SHP77 (cell line): ENCODE results near the gene STOX2.
"Not testable (repeated sequence)": the region's sequence is repeated elsewhere in the genome, so short reads cannot be mapped to it uniquely, and the experiment has no call there.

Source experiments
- DNase-seq, 2 experiments: peaks; one replicate each; lab custom pipeline; 2025; lab: John Stamatoyannopoulos, UW

STOX2 gene

GRCh38 chr4:183935355-183936005 lies 30.4 kb downstream of the STOX2 start:
- no peak for DNase-seq

- DNase-seq: no peak
These were observed 30.9 kb downstream of the STOX2 start for GRCh38 chr4:183936047-183936446.

- DNase-seq: no peak
These were observed 31.7 kb downstream of the STOX2 start for GRCh38 chr4:183936574-183937345.

- no peak for DNase-seq
These were observed 35.8 kb downstream of the STOX2 start for GRCh38 chr4:183940864-183941263.

DNA sequence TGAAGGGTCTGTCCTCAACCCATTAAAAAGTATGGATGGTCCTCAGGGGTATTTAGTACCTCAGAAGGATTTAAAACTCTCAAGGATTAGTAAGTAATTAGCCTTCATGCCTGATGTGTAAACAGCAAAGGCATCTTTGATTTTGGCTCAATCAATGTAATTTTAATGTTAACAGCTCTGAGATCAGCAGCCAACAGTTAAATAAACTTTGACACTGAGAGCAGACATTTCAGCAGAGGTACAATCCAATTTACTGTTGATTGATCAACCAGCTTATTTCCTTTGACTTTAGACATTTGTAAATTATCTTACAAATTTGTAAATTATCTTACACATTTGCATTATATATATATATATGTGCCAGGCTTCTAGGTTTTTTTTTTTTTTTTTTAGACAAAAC lies 36.9 kb downstream of the STOX2 start:
- DNase-seq: no peak

GRCh38 chr4:183945741-183946140 lies 40.6 kb downstream of the STOX2 start:
- no peak for DNase-seq

- DNase-seq: no peak
These were observed 45.4 kb downstream of the STOX2 start for GRCh38 chr4:183950536-183950935.

DNA sequence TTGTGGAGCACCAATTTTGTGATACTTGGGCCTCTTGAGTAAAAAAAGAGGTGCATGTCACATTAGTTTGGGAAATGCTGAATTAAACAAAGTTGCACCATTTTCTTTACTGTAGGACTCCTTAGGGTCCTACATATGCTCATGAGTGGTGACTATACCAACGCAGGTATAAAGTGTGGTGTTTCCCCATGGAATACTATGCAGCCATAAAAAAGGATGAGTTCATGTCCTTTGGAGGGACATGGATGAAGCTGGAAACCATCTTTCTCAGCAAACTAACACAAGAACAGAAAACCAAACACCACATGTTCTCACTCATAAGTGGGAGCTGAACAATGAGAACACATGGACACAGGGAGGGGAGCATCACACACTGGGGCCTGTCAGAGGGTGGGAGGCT lies 47.5 kb downstream of the STOX2 start:
- not testable (repeated sequence) for DNase-seq

DNA sequence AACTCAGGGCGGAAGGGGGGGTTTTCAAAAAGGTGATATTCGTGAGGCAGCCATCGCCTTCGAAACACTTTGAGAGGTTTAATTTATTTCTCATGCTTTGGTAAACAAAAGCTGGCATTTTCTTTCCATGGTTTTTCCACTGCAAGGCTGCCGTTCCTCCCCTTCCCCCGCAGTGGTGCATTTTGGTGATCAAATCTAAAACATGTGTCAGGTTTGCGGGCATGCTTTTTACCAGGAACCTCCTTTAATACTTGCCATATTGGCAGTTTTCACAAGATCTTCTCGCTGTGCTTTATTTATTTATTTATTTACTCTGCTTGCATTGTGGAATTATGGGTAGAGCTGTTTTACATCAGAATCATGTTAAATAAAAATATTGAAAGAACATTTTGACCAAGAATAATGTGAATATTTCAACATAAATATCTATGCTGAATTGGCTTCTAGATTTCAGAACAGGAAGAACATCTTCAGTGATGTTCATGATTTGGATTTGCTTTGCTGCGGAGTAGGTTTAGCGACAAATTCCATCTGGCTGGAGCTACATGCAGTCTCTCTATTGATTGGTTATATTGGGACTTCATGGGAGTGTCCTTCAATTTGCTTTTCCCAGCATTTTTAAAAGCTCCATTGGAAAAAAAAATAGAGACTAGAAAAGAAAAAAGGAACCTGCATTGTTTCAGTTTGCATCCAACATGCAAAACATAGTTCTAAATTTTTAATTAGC lies 54.4 kb downstream of the STOX2 start:
- DNase-seq: no peak

DNA sequence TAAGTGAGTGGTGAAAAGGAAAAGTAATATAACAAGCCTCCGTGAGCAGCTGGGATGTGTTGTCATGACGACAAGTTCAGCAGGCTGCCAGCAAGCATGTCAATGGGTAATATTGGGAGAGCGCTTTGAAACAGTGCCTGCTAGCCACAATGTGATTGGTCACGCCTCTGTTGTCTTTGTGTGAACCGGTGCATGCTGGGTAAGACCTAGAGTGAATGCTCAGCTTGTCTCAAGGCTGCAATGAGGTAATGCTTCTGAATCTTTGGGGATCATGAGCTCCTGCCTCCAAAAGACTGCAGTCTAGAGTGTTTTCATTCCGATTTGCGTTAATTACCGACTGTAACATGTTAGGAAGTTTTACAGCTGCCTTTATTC lies 54.9 kb downstream of the STOX2 start:
- DNase-seq: peak in 1 of 2 experiments; percentile 3

DNA sequence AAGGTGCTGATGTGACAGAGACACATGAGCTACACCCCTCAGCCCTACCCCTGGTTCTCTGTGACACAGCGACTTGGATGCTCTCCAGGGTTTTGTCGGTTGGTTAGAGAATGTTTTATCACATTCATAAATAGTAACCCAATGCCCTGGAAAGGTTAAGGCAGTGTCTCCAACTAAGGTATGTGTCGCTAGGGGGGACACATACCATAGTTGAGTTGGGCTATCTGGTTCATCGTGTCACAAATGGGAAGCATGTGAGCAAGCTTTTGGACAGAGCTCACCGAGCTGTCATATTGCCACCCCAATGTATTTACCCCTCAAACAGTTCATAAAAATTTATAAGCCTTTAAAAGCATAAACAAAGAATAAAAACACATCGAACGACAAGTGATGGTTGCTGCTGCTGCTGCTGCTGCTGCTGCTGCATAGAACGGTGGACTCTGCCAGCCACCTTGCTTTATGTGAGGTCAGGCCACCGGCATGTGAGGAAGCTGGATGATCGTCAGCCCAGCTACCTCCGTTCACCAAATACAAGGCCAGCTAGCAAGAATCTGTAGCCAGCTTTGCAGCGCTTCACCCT lies 55.9 kb downstream of the STOX2 start:
- no peak for DNase-seq

- DNase-seq: no peak
These were observed 56.7 kb downstream of the STOX2 start for GRCh38 chr4:183961795-183962194.

DNA sequence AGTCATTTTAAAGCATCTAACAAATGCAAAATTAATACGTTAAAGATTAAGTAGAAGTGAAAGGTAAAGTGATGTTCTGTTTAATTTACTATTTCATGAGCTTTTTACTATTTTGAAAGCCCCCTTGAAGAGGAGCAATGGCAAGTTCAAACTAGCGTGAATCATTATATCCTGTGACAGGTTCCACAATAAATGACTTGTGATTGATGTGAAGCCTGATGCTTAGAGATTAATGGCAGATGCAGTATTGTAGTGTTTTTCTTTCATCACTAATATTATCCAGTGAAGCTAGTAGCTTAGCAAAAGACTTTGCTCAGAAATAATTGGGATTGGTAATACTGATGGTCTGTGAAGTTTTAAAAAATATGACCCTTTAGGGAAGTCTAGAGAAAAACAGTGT lies 57.3 kb downstream of the STOX2 start:
- DNase-seq: no peak

GRCh38 chr4:183966371-183966770 lies 61.3 kb downstream of the STOX2 start:
- no peak for DNase-seq

GRCh38 chr4:183967266-183967665 lies 62.2 kb downstream of the STOX2 start:
- DNase-seq: no peak

GRCh38 chr4:183968502-183968901 lies 63.4 kb downstream of the STOX2 start:
- no peak for DNase-seq

DNA sequence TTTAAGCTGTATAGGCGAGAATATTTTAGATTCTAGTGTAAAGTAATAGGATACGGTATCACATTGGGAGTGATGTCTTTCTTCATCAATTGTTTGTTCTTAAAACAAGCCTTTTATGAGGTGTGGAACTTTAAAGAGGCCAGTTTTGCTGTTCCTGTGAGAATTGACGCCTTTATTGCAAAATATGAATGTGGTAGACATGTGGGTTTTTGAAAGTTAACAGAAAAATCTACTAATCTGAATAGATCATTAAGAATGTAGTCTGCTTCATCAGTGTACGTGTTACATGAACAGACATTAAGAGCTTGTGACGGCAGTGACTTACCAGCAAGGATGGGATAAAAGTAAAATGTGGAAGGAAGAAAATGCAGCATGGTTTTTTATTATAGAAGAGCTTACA lies 63.8 kb downstream of the STOX2 start:
- no peak for DNase-seq

DNA sequence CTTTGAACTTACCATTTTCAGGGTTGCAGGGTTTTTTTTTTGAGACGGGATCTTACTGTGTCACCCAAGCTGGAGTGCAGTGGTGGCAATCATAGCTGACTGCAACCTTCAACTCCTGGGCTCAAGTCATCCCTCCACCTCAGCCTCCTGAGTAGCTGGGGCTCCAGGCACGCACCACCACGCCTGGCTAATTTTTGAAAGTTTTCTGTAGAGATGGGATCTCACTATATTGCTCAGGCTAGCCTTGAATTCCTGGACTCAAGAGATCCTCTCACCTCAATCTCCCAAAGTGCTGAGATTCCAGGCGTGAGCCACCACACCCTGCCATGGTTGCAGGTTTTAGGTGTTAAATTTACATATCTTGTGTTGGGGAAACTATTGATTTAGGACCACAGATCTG lies 64.5 kb downstream of the STOX2 start:
- DNase-seq: no peak

- DNase-seq: no peak
These were observed 66.9 kb downstream of the STOX2 start for GRCh38 chr4:183971929-183972490.

- no peak for DNase-seq
These were observed 72.6 kb downstream of the STOX2 start for GRCh38 chr4:183977707-183978106.

GRCh38 chr4:183984566-183984965 lies 79.5 kb downstream of the STOX2 start:
- DNase-seq: no peak

DNA sequence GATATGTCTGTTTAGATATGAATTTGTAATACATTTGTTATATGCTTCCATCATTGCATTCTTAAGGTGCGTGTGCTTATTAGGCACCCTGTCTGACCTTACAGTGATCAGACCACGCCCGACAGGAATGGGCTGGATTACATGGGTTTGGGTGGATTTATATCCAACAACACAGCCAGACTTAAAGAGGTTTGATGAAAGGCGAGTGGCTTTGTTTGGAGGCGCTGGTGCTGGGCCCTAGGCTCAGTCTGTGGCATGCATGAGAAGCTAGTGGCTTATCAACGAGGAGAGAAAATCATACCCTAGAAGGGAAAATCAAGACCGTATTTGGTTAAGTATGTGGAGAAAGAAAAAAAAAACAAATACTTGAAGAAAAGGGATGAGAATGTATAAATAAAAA lies 80.7 kb downstream of the STOX2 start:
- DNase-seq: no peak
